Left cardiac atrium (tissue), 4 donors: ENCODE results near the gene OSBPL10. TPM values are rescaled to one million over a fixed set of nuclear protein-coding genes. Genes with fewer than 3 reads are reported as not detected.
A peak's percentile ranks its signal among the peaks of the same experiment; 100 is the strongest.

ENCODE experiments used
- ATAC-seq, 2 donors: fragments of 200-7000 bp; cut with Tn5 transposase; one replicate each; pipeline ENCODE4 v1.9.1; 2020; ENCODE audit warnings: mild to moderate bottlenecking in 2 of 2, moderate library complexity in 2 of 2
- DNase-seq: peaks from one replicate; pipeline ENCODE4 v3.0.0-alpha.2; 2020
- intact Hi-C, 2 donors: fragments of 100-400 bp; cut with DNase I; formaldehyde crosslinking; loops; one replicate each; pipeline versions ENCODE4 v1.14.1 to v1.15.1; 2022 to 2023
- total RNA-seq, 2 donors: library from RNA; stranded (reverse); fragmentation: NEBNext Ultra II Directional; extraction: Animal tissue kit (Norgen Biotek cat#: 25700); gene quantifications; one replicate each; pipeline ENCODE4 v1.2.1, GENCODE V29; 2021
- donor health status: DM: no; HTN: yes; CAD: no.
- donor health status: DM: no; HTN: yes; CAD: no; lungs with severe emphysema.
- donor health status: DM: yes; HTN: yes; CAD: no.
- donor health status: Dilated cardiomyopathy.

Gene OSBPL10
- total RNA-seq, 2 donors from 2014 or later, result 5.7 to 5.8 TPM

GRCh38 chr3:31747785-31748184 is 233.3 kb downstream of the OSBPL10 start:
- no peak for ATAC-seq
- intact Hi-C loops, result no loop called here
- no peak for DNase-seq

DNA sequence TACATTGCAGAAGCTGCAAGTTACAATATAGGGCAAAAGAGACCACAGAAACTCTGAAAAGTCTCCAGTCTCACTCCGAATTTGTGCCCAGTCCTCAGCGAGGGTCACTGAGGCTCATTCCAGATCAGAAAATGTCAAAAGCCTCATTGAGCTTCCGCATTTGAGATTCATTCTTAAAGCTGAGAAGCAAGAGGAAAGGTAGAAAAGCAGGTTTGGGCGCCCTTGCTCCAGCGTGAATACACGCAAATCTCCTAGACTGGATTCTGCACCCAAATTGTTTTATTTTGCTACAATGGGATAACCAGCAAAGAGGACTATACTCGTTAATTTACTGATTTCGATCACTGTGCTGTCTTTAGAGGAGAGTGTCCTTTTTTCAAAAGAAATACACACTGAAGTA is 236.1 kb downstream of the OSBPL10 start:
- DNase-seq (no peak), ATAC-seq (no peak)
- intact Hi-C loops, result no loop called here

GRCh38 chr3:31743331-31744089 is 237.6 kb downstream of the OSBPL10 start:
- intact Hi-C loops, result no loop called here
- ATAC-seq (peak; percentile 75 to 90), DNase-seq (peak; percentile 44)

DNA sequence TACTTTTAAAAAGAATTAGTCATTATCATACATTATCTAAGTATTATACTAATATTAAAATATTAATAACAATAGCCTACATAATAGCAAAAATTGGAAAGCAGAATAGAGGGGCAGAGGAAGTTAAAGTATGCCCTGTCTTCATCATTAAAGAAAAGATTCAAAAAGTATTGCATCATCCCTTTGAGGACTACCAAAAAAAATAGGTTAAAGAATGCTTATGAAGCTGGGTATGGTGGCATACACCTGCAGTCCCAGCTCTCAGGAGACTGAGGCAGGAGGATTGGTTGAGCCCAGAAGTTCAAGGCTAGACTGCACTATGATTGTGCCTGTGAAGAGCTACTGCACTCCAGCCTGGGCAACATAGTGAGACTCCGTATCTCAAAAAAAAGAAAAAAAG is 240.7 kb downstream of the OSBPL10 start:
- intact Hi-C loops, result no loop called here
- ATAC-seq (no peak), DNase-seq (no peak)

DNA sequence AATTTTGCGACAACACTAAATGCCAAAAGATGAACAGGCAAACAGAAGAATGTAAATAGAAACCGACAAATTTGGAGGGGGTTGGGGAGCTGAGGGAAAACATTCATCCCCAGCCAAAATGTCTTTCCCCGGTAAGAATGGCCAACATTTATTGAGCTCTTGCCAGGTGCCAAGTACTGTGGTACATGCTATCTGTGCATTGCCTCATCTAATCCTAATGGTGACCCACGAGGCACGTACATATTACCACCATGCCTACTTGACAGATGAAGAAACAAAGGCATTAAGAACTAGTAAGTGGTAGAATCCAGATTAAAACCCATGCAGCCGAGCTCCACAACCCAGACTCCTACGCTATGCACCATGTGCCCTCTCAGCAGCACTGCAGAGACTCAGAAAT is 242.7 kb downstream of the OSBPL10 start:
- DNase-seq, result no peak
- no peak for ATAC-seq
- intact Hi-C loops, result no loop called here

GRCh38 chr3:31735667-31736066 is 245.4 kb downstream of the OSBPL10 start:
- intact Hi-C loops, result no loop called here
- ATAC-seq, result no peak
- DNase-seq, result no peak

DNA sequence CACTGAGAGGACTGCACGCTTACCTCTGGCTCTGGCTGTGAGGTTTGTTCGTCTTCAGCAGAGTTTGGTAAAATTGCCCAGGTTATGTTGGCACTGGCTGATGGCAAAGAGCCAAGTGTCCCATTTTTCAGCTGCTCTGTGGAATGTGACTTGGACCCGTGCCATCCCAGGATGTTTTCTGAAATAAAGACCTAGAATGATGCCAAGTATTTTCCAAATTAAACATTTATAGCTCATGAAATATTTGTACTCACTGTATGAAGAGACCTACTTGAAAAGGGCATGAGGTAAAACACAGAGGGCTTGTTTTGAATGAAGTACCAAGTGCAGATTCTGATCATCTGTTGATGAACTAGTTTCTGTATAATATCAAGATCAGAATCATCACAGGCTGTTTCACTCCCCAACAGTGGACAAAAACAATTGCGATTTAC is 247.8 kb downstream of the OSBPL10 start:
- no peak for ATAC-seq
- DNase-seq, result no peak
- intact Hi-C loops, result no loop called here

DNA sequence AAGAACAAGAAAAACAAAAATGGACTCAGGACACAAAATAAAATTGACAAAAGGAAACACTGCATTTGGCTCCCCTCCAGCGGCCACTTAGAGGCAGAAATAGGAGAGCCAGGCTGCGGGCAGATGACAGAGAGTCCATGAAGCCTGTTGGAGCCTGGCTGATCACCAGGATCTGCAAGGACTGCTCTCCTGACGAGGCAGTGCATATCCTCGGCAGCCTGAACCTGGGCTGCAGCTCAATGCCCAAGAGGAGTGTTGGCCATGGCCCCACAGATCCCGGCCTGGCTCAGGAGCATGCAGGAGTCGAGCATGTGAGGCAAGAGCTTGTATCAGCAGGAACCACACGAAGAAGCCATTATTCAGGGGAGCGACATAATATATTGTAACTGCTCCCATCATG is 248.5 kb downstream of the OSBPL10 start:
- DNase-seq (peak; percentile 25), ATAC-seq (peak; percentile 23 to 29)
- intact Hi-C loops, result no loop called here

- no peak for DNase-seq
- intact Hi-C loops, result no loop called here
- ATAC-seq, result no peak
These were observed 251.5 kb downstream of the OSBPL10 start for GRCh38 chr3:31729573-31729972.

DNA sequence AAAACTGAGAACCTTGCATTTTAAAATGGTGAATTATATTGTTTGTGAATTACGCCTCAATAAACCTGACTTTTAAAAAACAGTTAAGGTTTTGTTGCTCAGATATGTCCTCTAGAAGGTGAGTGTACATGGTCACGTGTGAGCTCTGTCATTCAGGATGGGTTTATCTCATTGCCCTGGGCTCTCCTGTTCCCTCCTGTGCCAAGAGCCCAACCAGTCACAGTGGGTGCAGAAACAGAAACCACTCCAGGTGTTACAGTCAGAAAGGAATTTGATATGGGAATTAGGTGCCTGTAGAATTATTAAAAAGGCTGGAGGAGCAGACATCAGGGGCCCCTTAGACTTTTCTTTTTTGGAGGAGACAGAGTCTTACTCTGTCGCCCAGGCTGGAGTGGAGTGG is 252.0 kb downstream of the OSBPL10 start:
- ATAC-seq, result peak in 1 of 2 donors; percentile 34

GRCh38 chr3:31728403-31728802 is 252.7 kb downstream of the OSBPL10 start:
- DNase-seq, result no peak
- no peak for ATAC-seq
- intact Hi-C loops, result no loop called here

More for the DNA sequence above, 252.0 kb downstream of the OSBPL10 start:
- intact Hi-C loops, result no loop called here
- DNase-seq, result no peak

DNA sequence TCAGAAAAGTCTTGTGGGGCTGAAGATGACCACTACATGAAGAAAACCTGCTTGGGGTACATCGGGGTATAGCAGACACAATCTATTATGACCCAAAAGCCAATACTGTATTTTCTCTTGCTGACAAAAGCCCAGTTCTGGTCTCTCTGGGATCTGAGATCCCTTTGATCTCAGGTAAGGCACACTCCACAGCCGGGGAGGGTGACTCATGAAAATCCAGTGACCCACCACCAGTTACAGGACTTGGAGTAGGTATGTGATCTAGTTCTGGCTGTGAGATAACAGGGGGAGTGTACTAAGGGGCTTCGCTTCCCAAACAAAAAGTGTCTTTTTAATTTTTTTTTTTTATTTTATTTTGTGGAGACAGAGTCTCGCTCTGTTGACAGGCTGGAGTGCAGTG is 255.1 kb downstream of the OSBPL10 start:
- ATAC-seq (no peak), DNase-seq (no peak)
- intact Hi-C loops, result no loop called here

- DNase-seq, result no peak
- ATAC-seq, result no peak
- intact Hi-C loops, result no loop called here
These were observed 255.5 kb downstream of the OSBPL10 start for GRCh38 chr3:31725568-31725967.

DNA sequence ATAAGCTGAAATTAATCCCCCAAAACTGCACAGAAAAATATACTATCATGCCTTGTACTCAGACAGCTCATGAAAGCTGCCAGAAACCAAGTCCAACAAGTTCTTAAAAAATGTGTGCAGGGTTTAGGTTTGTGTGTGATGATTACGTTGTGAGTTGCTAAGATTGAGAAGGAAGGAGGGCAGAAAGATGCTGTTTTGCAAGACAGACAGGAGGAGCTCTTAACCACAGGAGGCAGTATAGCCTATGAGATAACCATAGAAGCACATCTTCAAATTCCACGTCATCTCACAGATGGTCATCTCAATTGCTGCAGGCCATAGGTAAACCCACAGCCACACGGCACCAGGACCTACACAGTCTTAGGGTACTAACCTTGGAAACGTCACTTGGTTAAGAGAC is 256.4 kb downstream of the OSBPL10 start:
- intact Hi-C loops, result no loop called here
- DNase-seq (no peak), ATAC-seq (no peak)

GRCh38 chr3:31724116-31724515 is 256.9 kb downstream of the OSBPL10 start:
- no peak for DNase-seq
- intact Hi-C loops, result no loop called here
- ATAC-seq, result no peak

DNA sequence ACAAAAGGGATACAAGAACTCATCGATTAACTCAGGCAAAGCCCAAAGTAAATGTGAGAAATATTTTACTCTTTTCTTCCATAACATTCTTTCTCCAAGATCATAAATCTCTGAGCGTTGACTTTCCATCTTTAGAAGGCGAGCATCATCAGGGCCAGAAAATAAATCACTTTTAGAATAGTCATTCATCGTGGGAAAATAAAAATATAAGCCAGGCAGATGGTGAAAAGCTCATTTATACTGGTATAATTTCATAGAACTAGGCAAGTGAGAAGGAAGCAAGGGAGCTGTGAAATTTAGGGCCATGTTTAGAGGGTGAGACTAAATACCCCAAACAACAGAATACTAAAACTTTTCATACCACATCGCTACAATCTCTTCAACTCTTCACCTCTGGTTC is 257.4 kb downstream of the OSBPL10 start:
- ATAC-seq, result no peak
- DNase-seq, result no peak
- intact Hi-C loops, result no loop called here

GRCh38 chr3:31721676-31722075 is 259.4 kb downstream of the OSBPL10 start:
- DNase-seq (no peak), ATAC-seq (no peak)
- intact Hi-C loops, result no loop called here

DNA sequence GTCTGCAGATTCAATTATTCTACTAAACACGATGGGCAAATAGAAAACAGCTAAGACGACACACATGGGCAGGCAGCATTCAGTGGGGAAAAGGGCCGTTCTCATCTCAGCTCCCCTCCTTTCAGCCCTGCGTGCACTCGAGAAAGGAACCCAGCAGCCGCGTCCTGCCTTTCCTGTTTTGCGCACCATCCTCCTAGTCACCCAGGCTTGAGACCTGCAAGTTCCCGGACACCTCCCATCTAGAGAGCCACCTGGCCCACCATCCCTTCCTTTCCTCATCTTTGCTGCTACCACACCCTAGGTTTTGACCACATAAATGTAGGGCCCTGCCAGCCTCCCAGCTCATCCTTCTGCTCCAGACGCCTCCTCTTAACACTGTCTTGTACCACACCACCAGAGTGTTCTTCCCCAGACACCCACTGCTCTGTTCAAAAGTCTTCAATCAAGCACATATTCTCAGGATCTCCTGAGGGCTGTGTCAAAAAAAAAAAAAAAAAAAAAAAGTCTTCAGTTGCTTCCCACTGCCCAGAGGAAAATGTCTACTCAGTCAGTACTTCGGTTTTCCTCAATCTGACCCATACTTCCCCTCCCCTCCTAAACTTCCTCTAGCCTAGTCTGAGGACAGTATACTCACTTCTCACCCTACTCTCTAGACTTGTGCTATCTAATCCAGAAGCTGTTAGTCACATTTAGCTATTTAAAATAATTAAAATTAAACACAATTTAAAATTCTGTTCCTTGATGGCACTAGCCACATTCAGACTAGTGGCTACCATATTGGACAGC is 266.4 kb downstream of the OSBPL10 start:
- ATAC-seq (no peak), DNase-seq (no peak)
- intact Hi-C loops, result no loop called here

- ATAC-seq, result peak in 1 of 2 donors; percentile 14
- DNase-seq, result no peak
- intact Hi-C loops, result no loop called here
These were observed 267.2 kb downstream of the OSBPL10 start for GRCh38 chr3:31713816-31714215.

- intact Hi-C loops, result no loop called here
- DNase-seq (no peak), ATAC-seq (no peak)
These were observed 270.8 kb downstream of the OSBPL10 start for GRCh38 chr3:31710123-31710803.
